ENCODE results near the gene YWHAQ. TPM values are rescaled to one million over a fixed set of nuclear protein-coding genes. Genes with fewer than 3 reads are reported as not detected.

The YWHAQ gene
- polyA plus RNA-seq, 1 of the 3 experiments (the other 2 are of a cell fraction), result 240 TPM

- TF ChIP-seq NRF1 (IDR thresholded peaks at IDR 0.05; ENCODE audit: low read depth, low read length), result peak; percentile 57
- TF ChIP-seq FOXJ3 (CRISPR knock-in tag; IDR thresholded peaks at IDR 0.05), result peak; percentile 32; the same call in 1 of the 2 replicates
- TF ChIP-seq CHD2 (IDR thresholded peaks at IDR 0.05; ENCODE audit: low read length, partially characterized antibody), result peak; percentile 78
- TF ChIP-seq SIN3A (IDR thresholded peaks at IDR 0.05; ENCODE audit: borderline replicate concordance, low read depth, low read length), result peak; percentile 78
- TF ChIP-seq USF2 (IDR thresholded peaks at IDR 0.05; ENCODE audit: borderline replicate concordance, low read depth, low read length), result no peak
- TF ChIP-seq ZBTB33 (IDR thresholded peaks at IDR 0.05; ENCODE audit: borderline replicate concordance, low read depth), result no peak
- peak; percentile 49; the same call in 1 of the 2 replicates for TF ChIP-seq RXRA (IDR thresholded peaks at IDR 0.05; ENCODE audit: borderline replicate concordance, low read depth)
- peak; percentile 80 for TF ChIP-seq TAF1 (IDR thresholded peaks at IDR 0.05; ENCODE audit: borderline replicate concordance, low read depth, low read length)
- TF ChIP-seq RFX5 (IDR thresholded peaks at IDR 0.05; ENCODE audit: low read length), result peak; percentile 52; the same call in 1 of the 2 replicates
- TF ChIP-seq MXI1 (IDR thresholded peaks at IDR 0.05; ENCODE audit: low read depth, low read length), result peak; percentile 93
- peak; percentile 90 for TF ChIP-seq GABPA (IDR thresholded peaks at IDR 0.05; ENCODE audit: low read depth)
- TF ChIP-seq, protein P1, sequence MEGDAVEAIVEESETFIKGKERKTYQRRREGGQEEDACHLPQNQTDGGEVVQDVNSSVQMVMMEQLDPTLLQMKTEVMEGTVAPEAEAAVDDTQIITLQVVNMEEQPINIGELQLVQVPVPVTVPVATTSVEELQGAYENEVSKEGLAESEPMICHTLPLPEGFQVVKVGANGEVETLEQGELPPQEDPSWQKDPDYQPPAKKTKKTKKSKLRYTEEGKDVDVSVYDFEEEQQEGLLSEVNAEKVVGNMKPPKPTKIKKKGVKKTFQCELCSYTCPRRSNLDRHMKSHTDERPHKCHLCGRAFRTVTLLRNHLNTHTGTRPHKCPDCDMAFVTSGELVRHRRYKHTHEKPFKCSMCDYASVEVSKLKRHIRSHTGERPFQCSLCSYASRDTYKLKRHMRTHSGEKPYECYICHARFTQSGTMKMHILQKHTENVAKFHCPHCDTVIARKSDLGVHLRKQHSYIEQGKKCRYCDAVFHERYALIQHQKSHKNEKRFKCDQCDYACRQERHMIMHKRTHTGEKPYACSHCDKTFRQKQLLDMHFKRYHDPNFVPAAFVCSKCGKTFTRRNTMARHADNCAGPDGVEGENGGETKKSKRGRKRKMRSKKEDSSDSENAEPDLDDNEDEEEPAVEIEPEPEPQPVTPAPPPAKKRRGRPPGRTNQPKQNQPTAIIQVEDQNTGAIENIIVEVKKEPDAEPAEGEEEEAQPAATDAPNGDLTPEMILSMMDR (IDR thresholded peaks at IDR 0.05), result peak; percentile 55
- TF ChIP-seq, protein P2, sequence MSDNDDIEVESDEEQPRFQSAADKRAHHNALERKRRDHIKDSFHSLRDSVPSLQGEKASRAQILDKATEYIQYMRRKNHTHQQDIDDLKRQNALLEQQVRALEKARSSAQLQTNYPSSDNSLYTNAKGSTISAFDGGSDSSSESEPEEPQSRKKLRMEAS (IDR thresholded peaks at IDR 0.05; ENCODE audit: low read depth), result peak; percentile 90; the same call in 1 of the 2 replicates
- TF ChIP-seq EP300 (IDR thresholded peaks at IDR 0.05; ENCODE audit: borderline replicate concordance in 1 of 2, low read depth in 1 of 2, low read length in 1 of 2), result peak; percentile 27 to 44; a peak in 3 of 4 replicates
- TF ChIP-seq REST (IDR thresholded peaks at IDR 0.05; ENCODE audit: low read depth, low read length), result peak; percentile 53
- TF ChIP-seq, protein P3, sequence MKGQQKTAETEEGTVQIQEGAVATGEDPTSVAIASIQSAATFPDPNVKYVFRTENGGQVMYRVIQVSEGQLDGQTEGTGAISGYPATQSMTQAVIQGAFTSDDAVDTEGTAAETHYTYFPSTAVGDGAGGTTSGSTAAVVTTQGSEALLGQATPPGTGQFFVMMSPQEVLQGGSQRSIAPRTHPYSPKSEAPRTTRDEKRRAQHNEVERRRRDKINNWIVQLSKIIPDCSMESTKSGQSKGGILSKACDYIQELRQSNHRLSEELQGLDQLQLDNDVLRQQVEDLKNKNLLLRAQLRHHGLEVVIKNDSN (IDR thresholded peaks at IDR 0.05; ENCODE audit: borderline replicate concordance, low read depth), result no peak
- peak; percentile 96 for TF ChIP-seq POLR2AphosphoS5 (IDR thresholded peaks at IDR 0.05; ENCODE audit: low read depth, low read length)
- peak; percentile 78 for TF ChIP-seq ELF1 (IDR thresholded peaks at IDR 0.05)
- peak; percentile 61 for TF ChIP-seq RCOR1 (IDR thresholded peaks at IDR 0.05; ENCODE audit: low read length)
- TF ChIP-seq EZH2phosphoT487 (IDR thresholded peaks at IDR 0.05; ENCODE audit: borderline replicate concordance, low read depth), result no peak
- no peak; the same call in 1 of the 2 replicates for TF ChIP-seq SMC3 (IDR thresholded peaks at IDR 0.05; ENCODE audit: low read depth, low read length)
- Histone ChIP-seq H3K36me3 (replicated peaks in 1 of 2; ENCODE audit: control insufficient read depth in 1 of 2, insufficient read depth in 2 of 2, low read length in 1 of 2) (peaks cover under 1 to 3% of the 10 kb centered on the region in 2 experiments), H3K4me3 (ENCODE audit: low read depth in 2 of 2, low read length in 1 of 2) (peak within 1 kb of the TSS; percentile 96 to 97), H2AFZ (ENCODE audit: low read depth) (peak within 1 kb of the TSS; percentile 77), H3K27ac (ENCODE audit: low read depth in 2 of 2, low read length in 1 of 2) (peak within 1 kb of the TSS; percentile 98 to 99), H3K9me2 (no peaks in the 10 kb centered on the region), H3K9ac (peak within 1 kb of the TSS; percentile 94), H3K27me3 (ENCODE audit: insufficient read depth) (no peaks in the 10 kb centered on the region), H3K9me3 (no peaks in the 10 kb centered on the region), H3K4me1 (ENCODE audit: control insufficient read depth in 1 of 2, insufficient read depth in 2 of 2, low read depth in 1 of 2, low read length in 1 of 2) (peaks cover 13 to 23% of the 10 kb centered on the region in 2 experiments; a peak in 3 of 4 replicates), H3K4me2 (peak within 1 kb of the TSS; percentile 90), H3K79me2 (ENCODE audit: insufficient read depth) (peaks cover 75% of the 10 kb centered on the region), H3F3A (replicated peaks; ENCODE audit: insufficient read depth) (peaks cover 41% of the 10 kb centered on the region), H4K20me1 (ENCODE audit: insufficient read depth) (peaks cover 36% of the 10 kb centered on the region)
- DNase-seq, result peak; percentile 99
- ChIA-PET POLR2A (interaction anchor here (0.5 to 3.4 kb wide), 23 partner anchors 9 to 1634 kb away, joined by 3 to 73 read pairs (median 4); partner anchors contain the start of genes CPSF3, ITGB1BP1, TAF1B and YWHAQ), CTCF (interaction anchor here (0.6 to 2.8 kb wide), 24 partner anchors 9 to 719 kb away, joined by 3 to 14 read pairs (median 3); partner anchors contain the start of genes IAH1 and YWHAQ)
- WGBS (ENCODE audit: low lambda C conversion rate), result under 1% methylated on average over 36 of the region's 73 CpGs
Measured at GRCh38 chr2:9555297-9556120, 75.3 kb downstream of the YWHAQ start, which contains the start of gene ADAM17. Gene ADAM17 (minus strand): TSS chr2:9555830. CDS start chr2:9555605, 225 bp downstream.

All from SK-N-SH (cell line).